Measurements from ENCODE around the gene MLLT1.

GRCh38 chr19:6187374-6187773 lies 92.4 kb downstream of the MLLT1 start:
- TF ChIP-seq CTCF (conservative IDR thresholded peaks at IDR 0.05; ENCODE audit: low read length) (no peak), EZH2phosphoT487 (IDR thresholded peaks at IDR 0.05; ENCODE audit: borderline replicate concordance) (no peak)

Measured in Loucy (cell line).